Body of pancreas (tissue), 4 donors: ENCODE results near the gene CKAP2L.

Experiments used
- CTCF ChIP-seq, 7 experiments: fragments of 450-650 bp in 4 of 7; fragments of 200-600 bp in 3 of 7; sonication (generic) in 3 of 7; IDR thresholded peaks; one replicate each; pipeline ENCODE4 v1.5.1; 2016 to 2019; ENCODE audit warnings: antibody characterized with exemption in 7 of 7
- POLR2A ChIP-seq, 3 donors: fragments of 450-650 bp; IDR thresholded peaks; one replicate each; pipeline ENCODE4 v1.6.1; 2016; ENCODE audit warnings: antibody characterized with exemption in 3 of 3, mild to moderate bottlenecking in 2 of 3

GRCh38 chr2:112777036-112777435 is 12.6 kb upstream of the CKAP2L start:
- TF ChIP-seq POLR2A (IDR thresholded peaks at IDR 0.05): no peak
- no peak for TF ChIP-seq CTCF (IDR thresholded peaks at IDR 0.05)
